Measurements from ENCODE around the gene SEZ6L.

The SEZ6L gene

GRCh38 chr22:26174280-26174679 lies 5.0 kb downstream of the SEZ6L start:
- no peak for DNase-seq (ENCODE audit: low read depth, low spot score)

GRCh38 chr22:26182723-26183122 lies 13.5 kb downstream of the SEZ6L start:
- DNase-seq (ENCODE audit: low read depth, low spot score): no peak

GRCh38 chr22:26185190-26185589 lies 15.9 kb downstream of the SEZ6L start:
- DNase-seq (ENCODE audit: low read depth, low spot score): no peak

GRCh38 chr22:26188341-26188740 lies 19.1 kb downstream of the SEZ6L start:
- DNase-seq (ENCODE audit: low read depth, low spot score): no peak

GRCh38 chr22:26194313-26194712 lies 25.1 kb downstream of the SEZ6L start:
- DNase-seq (ENCODE audit: low read depth, low spot score): no peak

- no peak for DNase-seq (ENCODE audit: low read depth, low spot score)
These were observed 25.6 kb downstream of the SEZ6L start for GRCh38 chr22:26194877-26195276.

- no peak for DNase-seq (ENCODE audit: low read depth, low spot score)
These were observed 27.4 kb downstream of the SEZ6L start for GRCh38 chr22:26196657-26197056.

GRCh38 chr22:26197425-26197824 lies 28.2 kb downstream of the SEZ6L start:
- no peak for DNase-seq (ENCODE audit: low read depth, low spot score)

GRCh38 chr22:26199665-26200064 lies 30.4 kb downstream of the SEZ6L start:
- DNase-seq (ENCODE audit: low read depth, low spot score): no peak

- DNase-seq (ENCODE audit: low read depth, low spot score): no peak
These were observed 33.1 kb downstream of the SEZ6L start for GRCh38 chr22:26202280-26202924.

GRCh38 chr22:26205494-26205893 lies 36.2 kb downstream of the SEZ6L start:
- DNase-seq (ENCODE audit: low read depth, low spot score): no peak

GRCh38 chr22:26210334-26210733 lies 41.1 kb downstream of the SEZ6L start:
- no peak for DNase-seq (ENCODE audit: low read depth, low spot score)

GRCh38 chr22:26213826-26214225 lies 44.6 kb downstream of the SEZ6L start:
- no peak for DNase-seq (ENCODE audit: low read depth, low spot score)

- no peak for DNase-seq (ENCODE audit: low read depth, low spot score)
These were observed 45.2 kb downstream of the SEZ6L start for GRCh38 chr22:26214466-26214865.

- DNase-seq (ENCODE audit: low read depth, low spot score): no peak
These were observed 46.5 kb downstream of the SEZ6L start for GRCh38 chr22:26215736-26216135.

GRCh38 chr22:26225207-26225606 lies 55.9 kb downstream of the SEZ6L start:
- DNase-seq (ENCODE audit: low read depth, low spot score): no peak

GRCh38 chr22:26226538-26227297 lies 57.5 kb downstream of the SEZ6L start:
- DNase-seq (ENCODE audit: low read depth, low spot score): no peak

GRCh38 chr22:26229910-26230309 lies 60.6 kb downstream of the SEZ6L start:
- DNase-seq (ENCODE audit: low read depth, low spot score): no peak

- DNase-seq (ENCODE audit: low read depth, low spot score): no peak
These were observed 65.0 kb downstream of the SEZ6L start for GRCh38 chr22:26234296-26234695.

- DNase-seq (ENCODE audit: low read depth, low spot score): no peak
These were observed 66.7 kb downstream of the SEZ6L start for GRCh38 chr22:26235792-26236487.

- no peak for DNase-seq (ENCODE audit: low read depth, low spot score)
These were observed 67.7 kb downstream of the SEZ6L start for GRCh38 chr22:26236991-26237390.

GRCh38 chr22:26238596-26238995 lies 69.3 kb downstream of the SEZ6L start:
- no peak for DNase-seq (ENCODE audit: low read depth, low spot score)

GRCh38 chr22:26239581-26239980 lies 70.3 kb downstream of the SEZ6L start:
- DNase-seq (ENCODE audit: low read depth, low spot score): no peak

All from activated CD4-positive, CD25-positive, alpha-beta regulatory T cell treated with anti-CD3 and anti-CD28 coated beads, Interleukin-2, amount 50 U/mL, for 16 hours (primary cell).